WTC11 (cell line): Measurements from ENCODE around the gene LMF1.

Experiments used
- CREB1 ChIP-seq: sonication (generic); formaldehyde crosslinking; IDR thresholded peaks from 2 replicates; pipeline ENCODE4 v1.8.0; 2023; ENCODE audit warnings: mild to moderate bottlenecking, missing genetic modification reagents
- CREM ChIP-seq: sonication (generic); formaldehyde crosslinking; IDR thresholded peaks from 2 replicates; pipeline ENCODE4 v1.8.1; 2022; ENCODE audit warnings: mild to moderate bottlenecking, missing genetic modification reagents, moderate library complexity
- ELF4 ChIP-seq: sonication (generic); formaldehyde crosslinking; IDR thresholded peaks from 2 replicates; pipeline ENCODE4 v1.8.1; 2022; ENCODE audit warnings: low read depth, mild to moderate bottlenecking, moderate library complexity, missing genetic modification reagents
- ETV6 ChIP-seq: sonication (generic); formaldehyde crosslinking; IDR thresholded peaks from 2 replicates; pipeline ENCODE4 v1.8.1; 2022; ENCODE audit warnings: mild to moderate bottlenecking, missing genetic modification reagents
- JUN ChIP-seq: sonication (generic); formaldehyde crosslinking; IDR thresholded peaks from 2 replicates; pipeline ENCODE4 v1.8.0; 2023; ENCODE audit warnings: mild to moderate bottlenecking, missing genetic modification reagents
- KAT7 ChIP-seq: sonication (generic); formaldehyde crosslinking; IDR thresholded peaks from 2 replicates; pipeline ENCODE4 v1.8.1; 2023; ENCODE audit warnings: missing genetic modification reagents, mild to moderate bottlenecking, borderline replicate concordance
- SOX15 ChIP-seq: fragments of 250-450 bp; sonication (Bioruptor Pico); IDR thresholded peaks from 2 replicates; pipeline ENCODE4 v1.9.0; 2021; ENCODE audit warnings: mild to moderate bottlenecking
- ZNF671 ChIP-seq: fragments of 250-450 bp; sonication (Bioruptor Pico); IDR thresholded peaks from 2 replicates; pipeline ENCODE4 v1.8.0; 2021; ENCODE audit warnings: mild to moderate bottlenecking
- TF ChIP-seq, protein P1 (sequence below): fragments of 200-600 bp; IDR thresholded peaks from 2 replicates; pipeline ENCODE4 v1.8.0; 2022; ENCODE audit warnings: antibody characterized with exemption
- TF ChIP-seq, protein P2 (sequence below): sonication (generic); formaldehyde crosslinking; IDR thresholded peaks from 2 replicates; pipeline ENCODE4 v1.8.0; 2022; ENCODE audit warnings: mild to moderate bottlenecking, missing genetic modification reagents
- TF ChIP-seq, protein P3 (sequence below): sonication (generic); formaldehyde crosslinking; IDR thresholded peaks from 2 replicates; pipeline ENCODE4 v1.8.1; 2023; ENCODE audit warnings: mild to moderate bottlenecking, missing genetic modification reagents, moderate library complexity

DNA sequence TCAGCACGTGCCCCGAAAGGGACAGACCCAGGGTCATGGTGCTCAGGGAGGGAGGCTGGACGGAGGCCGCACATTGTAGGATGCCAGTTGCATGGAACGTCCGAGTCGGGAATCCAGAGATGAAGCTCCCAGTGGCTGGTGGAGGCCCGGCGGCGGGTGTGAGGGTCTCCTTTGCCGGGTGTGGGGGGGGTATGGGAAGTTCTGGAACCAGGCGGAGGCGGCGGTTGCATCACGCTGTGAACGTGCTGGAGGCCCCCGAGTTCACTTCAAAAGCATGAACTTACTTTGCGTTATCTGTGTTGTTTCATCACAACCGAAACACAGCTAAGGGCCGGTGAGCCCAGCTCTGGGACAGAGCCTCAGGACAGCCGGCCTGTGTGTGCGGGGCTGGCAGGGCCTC is 96.9 kb downstream of the LMF1 start:
- TF ChIP-seq ZNF671 (CRISPR knock-in tag) (no peak), ETV6 (CRISPR knock-in tag) (no peak), CREM (CRISPR knock-in tag) (no peak), ELF4 (no peak), KAT7 (CRISPR knock-in tag) (no peak), SOX15 (CRISPR knock-in tag) (no peak), CREB1 (no peak), JUN (CRISPR knock-in tag) (no peak)
- TF ChIP-seq, protein P1, sequence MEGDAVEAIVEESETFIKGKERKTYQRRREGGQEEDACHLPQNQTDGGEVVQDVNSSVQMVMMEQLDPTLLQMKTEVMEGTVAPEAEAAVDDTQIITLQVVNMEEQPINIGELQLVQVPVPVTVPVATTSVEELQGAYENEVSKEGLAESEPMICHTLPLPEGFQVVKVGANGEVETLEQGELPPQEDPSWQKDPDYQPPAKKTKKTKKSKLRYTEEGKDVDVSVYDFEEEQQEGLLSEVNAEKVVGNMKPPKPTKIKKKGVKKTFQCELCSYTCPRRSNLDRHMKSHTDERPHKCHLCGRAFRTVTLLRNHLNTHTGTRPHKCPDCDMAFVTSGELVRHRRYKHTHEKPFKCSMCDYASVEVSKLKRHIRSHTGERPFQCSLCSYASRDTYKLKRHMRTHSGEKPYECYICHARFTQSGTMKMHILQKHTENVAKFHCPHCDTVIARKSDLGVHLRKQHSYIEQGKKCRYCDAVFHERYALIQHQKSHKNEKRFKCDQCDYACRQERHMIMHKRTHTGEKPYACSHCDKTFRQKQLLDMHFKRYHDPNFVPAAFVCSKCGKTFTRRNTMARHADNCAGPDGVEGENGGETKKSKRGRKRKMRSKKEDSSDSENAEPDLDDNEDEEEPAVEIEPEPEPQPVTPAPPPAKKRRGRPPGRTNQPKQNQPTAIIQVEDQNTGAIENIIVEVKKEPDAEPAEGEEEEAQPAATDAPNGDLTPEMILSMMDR: no peak
- TF ChIP-seq, protein P2, sequence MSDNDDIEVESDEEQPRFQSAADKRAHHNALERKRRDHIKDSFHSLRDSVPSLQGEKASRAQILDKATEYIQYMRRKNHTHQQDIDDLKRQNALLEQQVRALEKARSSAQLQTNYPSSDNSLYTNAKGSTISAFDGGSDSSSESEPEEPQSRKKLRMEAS: no peak
- TF ChIP-seq, protein P3, sequence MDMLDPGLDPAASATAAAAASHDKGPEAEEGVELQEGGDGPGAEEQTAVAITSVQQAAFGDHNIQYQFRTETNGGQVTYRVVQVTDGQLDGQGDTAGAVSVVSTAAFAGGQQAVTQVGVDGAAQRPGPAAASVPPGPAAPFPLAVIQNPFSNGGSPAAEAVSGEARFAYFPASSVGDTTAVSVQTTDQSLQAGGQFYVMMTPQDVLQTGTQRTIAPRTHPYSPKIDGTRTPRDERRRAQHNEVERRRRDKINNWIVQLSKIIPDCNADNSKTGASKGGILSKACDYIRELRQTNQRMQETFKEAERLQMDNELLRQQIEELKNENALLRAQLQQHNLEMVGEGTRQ (CRISPR knock-in tag): no peak
